GM19240 (cell line): Measurements from ENCODE around the gene KRTAP10-2.
"Not testable (repeated sequence)": the region's sequence is repeated elsewhere in the genome, so short reads cannot be mapped to it uniquely, and the experiment has no call there.

Source experiments
- DNase-seq: peaks from one replicate; pipeline ENCODE4 v3.0.0; 2011; ENCODE audit warnings: low spot score; ENCODE audit not compliant: insufficient read length

The KRTAP10-2 gene

GRCh38 chr21:44551340-44551961, at the start of gene KRTAP10-2:
TSS of gene KRTAP10-2 (minus strand) at chr21:44551505. CDS start at chr21:44551458, 47 bp downstream.
- DNase-seq = no peak

- not testable (repeated sequence) for DNase-seq
Measured at GRCh38 chr21:44601091-44601490, 49.8 kb upstream of the KRTAP10-2 start.

GRCh38 chr21:44600118-44600978, 49.0 kb upstream of the KRTAP10-2 start, which contains the start of gene KRTAP10-7:
TSS of gene KRTAP10-7 (plus strand) at chr21:44600597. CDS start at chr21:44600622, 25 bp downstream.
- not testable (repeated sequence) for DNase-seq

- DNase-seq = no peak
Measured at GRCh38 chr21:44599264-44600029, 48.1 kb upstream of the KRTAP10-2 start.

- no peak for DNase-seq
Measured at GRCh38 chr21:44598061-44598460, 46.8 kb upstream of the KRTAP10-2 start.

GRCh38 chr21:44596068-44596725, 44.9 kb upstream of the KRTAP10-2 start:
- no peak for DNase-seq

GRCh38 chr21:44595524-44595923, 44.2 kb upstream of the KRTAP10-2 start:
- DNase-seq = no peak

GRCh38 chr21:44594406-44594916, 43.2 kb upstream of the KRTAP10-2 start:
- no peak for DNase-seq

- DNase-seq = no peak
Measured at GRCh38 chr21:44593598-44594405, 42.5 kb upstream of the KRTAP10-2 start.

- no peak for DNase-seq
Measured at GRCh38 chr21:44592446-44593311, 41.4 kb upstream of the KRTAP10-2 start, which contains the start of gene KRTAP10-6. TSS of gene KRTAP10-6 (minus strand) at chr21:44592505. CDS start at chr21:44592484, 21 bp downstream.

- DNase-seq = not testable (repeated sequence)
Measured at GRCh38 chr21:44591801-44592130, 40.5 kb upstream of the KRTAP10-2 start.

- DNase-seq = not testable (repeated sequence)
Measured at GRCh38 chr21:44590897-44591800, 39.8 kb upstream of the KRTAP10-2 start.

GRCh38 chr21:44590311-44590721, 39.0 kb upstream of the KRTAP10-2 start:
- DNase-seq = no peak

GRCh38 chr21:44589586-44590305, 38.4 kb upstream of the KRTAP10-2 start:
- no peak for DNase-seq

GRCh38 chr21:44589094-44589493, 37.8 kb upstream of the KRTAP10-2 start:
- DNase-seq = no peak

GRCh38 chr21:44585892-44586291, 34.6 kb upstream of the KRTAP10-2 start:
- no peak for DNase-seq

GRCh38 chr21:44583800-44584147, 32.5 kb upstream of the KRTAP10-2 start:
- DNase-seq = no peak
